ENCODE data around the gene GFI1.
"Not testable (repeated sequence)": the region's sequence is repeated elsewhere in the genome, so short reads cannot be mapped to it uniquely, and the experiment has no call there.

Gene GFI1

GRCh38 chr1:92486251-92487077, at the start of gene GFI1:
Gene GFI1 (minus strand): TSS chr1:92486925. CDS start chr1:92483487, 3,438 bp downstream.
- Histone ChIP-seq H3K9ac (ENCODE audit: low read depth, low read length) (peak within 1 kb of the TSS; percentile 63; the same call in 1 of the 2 replicates), H3K36me3 (ENCODE audit: insufficient read depth, low read length) (no peaks in the 10 kb centered on the region)

GRCh38 chr1:92532371-92532770, 45.6 kb upstream of the GFI1 start:
- not testable (repeated sequence) for H3K9me3 ChIP-seq (ENCODE audit: control insufficient read depth, insufficient read depth, low read length); H3K4me1 ChIP-seq (ENCODE audit: insufficient read depth, low read length); H3K36me3 ChIP-seq (ENCODE audit: insufficient read depth, low read length); H3K9ac ChIP-seq (ENCODE audit: low read depth, low read length)

More at GRCh38 chr1:92486251-92487077, at the start of gene GFI1:
- no peaks in the 10 kb centered on the region for H3K9me3 ChIP-seq (ENCODE audit: control insufficient read depth, insufficient read depth, low read length)
- H3K4me1 ChIP-seq (ENCODE audit: insufficient read depth, low read length): no peaks in the 10 kb centered on the region

DNA sequence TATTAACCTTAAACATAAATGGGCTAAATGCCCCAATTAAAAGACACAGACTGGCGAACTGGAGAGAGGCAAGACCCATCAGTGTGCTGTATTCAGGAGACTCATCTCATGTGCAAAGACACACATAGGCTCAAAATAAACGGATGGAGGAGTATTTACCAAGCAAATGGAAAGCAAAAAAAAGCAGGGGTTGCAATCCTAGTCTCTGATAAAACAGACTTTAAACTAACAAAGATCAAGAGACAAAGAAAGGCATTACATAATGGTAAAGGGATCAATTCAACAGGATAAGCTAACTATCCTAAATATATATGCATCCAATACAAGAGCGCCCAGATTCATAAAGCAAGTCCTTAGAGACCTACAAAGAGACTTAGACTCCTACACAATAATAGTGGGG, 45.2 kb upstream of the GFI1 start:
- H3K9me3 ChIP-seq (ENCODE audit: control insufficient read depth, insufficient read depth, low read length); H3K4me1 ChIP-seq (ENCODE audit: insufficient read depth, low read length); H3K36me3 ChIP-seq (ENCODE audit: insufficient read depth, low read length); H3K9ac ChIP-seq (ENCODE audit: low read depth, low read length): not testable (repeated sequence)

GRCh38 chr1:92527670-92528069, 40.9 kb upstream of the GFI1 start:
- Histone ChIP-seq H3K9ac (ENCODE audit: low read depth, low read length) (no peak overlapping the region), H3K9me3 (ENCODE audit: control insufficient read depth, insufficient read depth, low read length) (no peaks in the 10 kb centered on the region), H3K36me3 (ENCODE audit: insufficient read depth, low read length) (no peaks in the 10 kb centered on the region), H3K4me1 (ENCODE audit: insufficient read depth, low read length) (no peaks in the 10 kb centered on the region)

GRCh38 chr1:92524944-92525590, 38.3 kb upstream of the GFI1 start:
- not testable (repeated sequence) for H3K36me3 ChIP-seq (ENCODE audit: insufficient read depth, low read length); H3K9me3 ChIP-seq (ENCODE audit: control insufficient read depth, insufficient read depth, low read length); H3K4me1 ChIP-seq (ENCODE audit: insufficient read depth, low read length); H3K9ac ChIP-seq (ENCODE audit: low read depth, low read length)

GRCh38 chr1:92519043-92519442, 32.3 kb upstream of the GFI1 start:
- no peaks in the 10 kb centered on the region for H3K36me3 ChIP-seq (ENCODE audit: insufficient read depth, low read length)
- H3K4me1 ChIP-seq (ENCODE audit: insufficient read depth, low read length): no peaks in the 10 kb centered on the region
- no peak overlapping the region for H3K9ac ChIP-seq (ENCODE audit: low read depth, low read length)
- no peaks in the 10 kb centered on the region for H3K9me3 ChIP-seq (ENCODE audit: control insufficient read depth, insufficient read depth, low read length)

DNA sequence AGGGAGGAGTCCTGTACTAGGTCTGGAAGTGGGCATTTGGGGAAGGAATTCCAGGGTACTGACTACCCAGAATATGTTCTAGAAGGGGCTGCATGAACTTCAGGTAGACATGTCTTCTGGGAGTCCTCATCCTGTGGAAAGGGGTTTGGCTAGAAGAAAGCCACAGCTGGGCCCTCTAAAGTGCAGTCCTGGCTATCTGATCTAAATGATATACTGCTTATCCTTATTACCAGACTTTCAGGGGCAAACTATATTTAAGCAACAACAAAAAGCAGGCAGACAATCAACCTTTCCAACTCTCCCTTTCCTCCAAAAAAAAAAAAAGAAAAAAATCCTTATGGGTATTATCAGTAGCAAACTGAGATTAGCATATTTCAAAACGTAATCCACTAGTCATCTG, 29.8 kb upstream of the GFI1 start:
- H3K9ac ChIP-seq (ENCODE audit: low read depth, low read length): no peak overlapping the region
- H3K4me1 ChIP-seq (ENCODE audit: insufficient read depth, low read length): no peaks in the 10 kb centered on the region
- H3K9me3 ChIP-seq (ENCODE audit: control insufficient read depth, insufficient read depth, low read length): no peaks in the 10 kb centered on the region
- no peaks in the 10 kb centered on the region for H3K36me3 ChIP-seq (ENCODE audit: insufficient read depth, low read length)

- Histone ChIP-seq H3K4me1 (ENCODE audit: insufficient read depth, low read length) (no peaks in the 10 kb centered on the region), H3K36me3 (ENCODE audit: insufficient read depth, low read length) (no peaks in the 10 kb centered on the region), H3K9ac (ENCODE audit: low read depth, low read length) (no peak overlapping the region), H3K9me3 (ENCODE audit: control insufficient read depth, insufficient read depth, low read length) (no peaks in the 10 kb centered on the region)
These were observed 29.1 kb upstream of the GFI1 start for GRCh38 chr1:92515796-92516201.

DNA sequence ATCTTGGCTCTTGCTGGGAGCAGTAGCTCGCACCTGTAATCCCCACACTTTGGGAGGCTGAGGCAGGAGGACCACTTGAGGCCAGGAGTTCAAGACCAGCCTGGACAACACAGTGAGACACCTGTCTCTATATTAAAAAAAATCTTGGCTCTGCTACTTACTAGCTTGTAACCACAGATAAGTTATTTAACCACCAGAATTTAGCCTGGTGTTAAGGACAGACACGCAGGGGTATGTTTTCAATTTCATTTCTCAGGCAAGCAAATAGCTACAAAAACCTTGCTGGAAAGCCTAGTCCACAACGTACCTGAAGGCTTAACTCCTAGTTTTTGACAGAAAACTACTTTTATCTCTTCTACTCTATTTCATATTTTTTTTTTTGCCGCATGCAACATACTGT, 24.8 kb upstream of the GFI1 start:
- H3K9me3 ChIP-seq (ENCODE audit: control insufficient read depth, insufficient read depth, low read length): no peaks in the 10 kb centered on the region
- H3K36me3 ChIP-seq (ENCODE audit: insufficient read depth, low read length): no peaks in the 10 kb centered on the region
- no peaks in the 10 kb centered on the region for H3K4me1 ChIP-seq (ENCODE audit: insufficient read depth, low read length)
- H3K9ac ChIP-seq (ENCODE audit: low read depth, low read length): no peak overlapping the region

GRCh38 chr1:92509619-92510018, 22.9 kb upstream of the GFI1 start:
- Histone ChIP-seq H3K9me3 (ENCODE audit: control insufficient read depth, insufficient read depth, low read length) (no peaks in the 10 kb centered on the region), H3K9ac (ENCODE audit: low read depth, low read length) (no peak overlapping the region), H3K4me1 (ENCODE audit: insufficient read depth, low read length) (no peaks in the 10 kb centered on the region), H3K36me3 (ENCODE audit: insufficient read depth, low read length) (no peaks in the 10 kb centered on the region)

DNA sequence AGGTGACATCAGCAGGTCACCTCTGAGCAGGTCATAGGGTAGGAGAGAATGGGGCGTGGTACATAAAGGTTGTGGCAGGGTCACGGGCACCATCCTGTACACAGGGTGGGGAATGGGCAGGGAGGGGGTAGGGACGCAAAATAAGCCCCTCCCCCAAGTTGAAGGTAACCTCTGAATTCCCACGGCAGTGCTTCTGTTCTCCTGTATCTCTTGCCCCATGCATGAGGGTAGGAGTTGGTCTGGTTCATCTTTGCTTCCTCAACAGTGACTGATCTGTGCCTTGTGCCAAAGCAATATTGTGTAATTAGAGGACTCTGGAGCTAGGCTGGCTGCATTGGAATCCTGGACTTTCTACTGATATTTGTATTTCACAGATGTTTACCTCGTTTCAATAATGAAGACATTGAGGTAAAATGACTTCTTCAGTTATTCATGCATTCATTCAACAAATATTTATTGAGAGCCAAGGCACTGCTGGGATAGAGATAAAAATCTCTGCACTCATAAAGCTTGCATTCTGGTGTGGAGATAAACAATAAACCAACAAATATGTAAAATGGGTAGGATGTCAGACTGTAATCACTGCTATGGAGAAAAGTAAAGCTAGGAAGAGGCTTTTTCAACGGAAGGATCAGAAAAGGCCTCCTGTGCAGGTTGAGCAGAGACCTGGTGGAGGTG, 18.4 kb upstream of the GFI1 start:
- no peaks in the 10 kb centered on the region for H3K4me1 ChIP-seq (ENCODE audit: insufficient read depth, low read length)
- no peaks in the 10 kb centered on the region for H3K36me3 ChIP-seq (ENCODE audit: insufficient read depth, low read length)
- no peak overlapping the region for H3K9ac ChIP-seq (ENCODE audit: low read depth, low read length)
- H3K9me3 ChIP-seq (ENCODE audit: control insufficient read depth, insufficient read depth, low read length): no peaks in the 10 kb centered on the region

DNA sequence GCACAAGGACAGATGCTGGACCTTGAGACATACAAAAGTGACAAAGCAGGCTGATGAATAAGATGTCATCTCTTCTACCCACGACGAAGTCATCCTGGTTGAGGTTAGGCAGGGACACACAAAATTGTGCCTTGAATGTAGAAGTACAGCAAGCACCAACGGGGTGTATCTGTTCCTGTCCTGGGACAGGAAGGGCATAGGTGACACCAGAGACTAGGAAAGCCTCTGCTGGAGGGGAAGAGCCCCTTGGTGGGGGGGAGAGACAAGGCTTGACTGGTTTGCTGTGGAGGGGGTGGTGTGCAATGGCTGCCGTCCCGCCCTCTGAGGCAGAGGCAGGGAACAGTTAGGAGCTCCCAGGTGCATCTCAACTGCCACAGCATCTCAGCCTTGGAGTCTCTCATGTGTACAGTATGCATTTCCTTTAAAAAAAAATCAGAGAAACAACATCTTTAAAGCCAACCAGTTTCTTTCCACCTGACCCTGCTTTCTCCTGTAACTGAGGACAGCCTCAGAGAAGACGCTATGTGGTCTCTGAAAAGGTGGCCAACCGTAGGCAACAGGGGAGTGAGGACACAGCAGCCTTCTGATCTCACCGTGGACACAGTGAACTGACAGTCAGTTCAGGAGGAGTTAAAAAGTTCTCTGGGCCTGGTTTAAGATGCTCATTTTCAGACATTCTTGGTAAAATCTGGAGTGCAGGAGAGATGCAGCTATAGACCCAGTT, 17.7 kb upstream of the GFI1 start:
- no peaks in the 10 kb centered on the region for H3K4me1 ChIP-seq (ENCODE audit: insufficient read depth, low read length)
- no peak overlapping the region for H3K9ac ChIP-seq (ENCODE audit: low read depth, low read length)
- H3K9me3 ChIP-seq (ENCODE audit: control insufficient read depth, insufficient read depth, low read length): no peaks in the 10 kb centered on the region
- no peaks in the 10 kb centered on the region for H3K36me3 ChIP-seq (ENCODE audit: insufficient read depth, low read length)

DNA sequence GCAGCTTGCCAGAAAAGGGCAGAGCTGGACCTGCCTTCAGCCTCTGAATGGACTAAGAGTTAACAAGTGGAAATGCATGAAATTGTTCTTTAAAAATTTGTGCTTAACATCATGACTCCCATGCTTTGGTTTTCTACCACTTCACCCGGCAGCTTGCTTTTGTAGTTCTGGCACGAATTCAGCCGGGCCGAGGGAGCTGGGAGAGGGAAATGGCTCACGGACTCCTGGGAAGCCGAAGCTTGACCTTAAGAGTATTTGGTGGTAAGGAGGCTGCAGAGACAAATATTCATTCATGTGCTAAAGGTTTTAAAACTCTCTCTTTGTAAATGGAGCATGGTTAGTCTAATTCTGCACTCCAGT, 17.2 kb upstream of the GFI1 start:
- Histone ChIP-seq H3K9me3 (ENCODE audit: control insufficient read depth, insufficient read depth, low read length) (no peaks in the 10 kb centered on the region), H3K9ac (ENCODE audit: low read depth, low read length) (no peak overlapping the region), H3K36me3 (ENCODE audit: insufficient read depth, low read length) (no peaks in the 10 kb centered on the region), H3K4me1 (ENCODE audit: insufficient read depth, low read length) (no peaks in the 10 kb centered on the region)

GRCh38 chr1:92503043-92503925, 16.6 kb upstream of the GFI1 start:
- Histone ChIP-seq H3K36me3 (ENCODE audit: insufficient read depth, low read length) (no peaks in the 10 kb centered on the region), H3K9me3 (ENCODE audit: control insufficient read depth, insufficient read depth, low read length) (no peaks in the 10 kb centered on the region), H3K9ac (ENCODE audit: low read depth, low read length) (no peak overlapping the region), H3K4me1 (ENCODE audit: insufficient read depth, low read length) (no peaks in the 10 kb centered on the region)

Measured in ES-I3 (cell line).